ENCODE measurements around the gene TTC23. TPM values are rescaled to one million over a fixed set of nuclear protein-coding genes. Genes with fewer than 3 reads are reported as not detected.

Gene TTC23
- total RNA-seq, 2 experiments from 2014 or later: 0.19 to 0.81 TPM

GRCh38 chr15:99228120-99228770 lies 21.1 kb downstream of the TTC23 start:
- intact Hi-C loops (cut with DNase I, micrococcal nuclease): no loop called here
- no peaks in the 10 kb centered on the region for H3K4me1 Mint-ChIP-seq (ENCODE audit: low read depth)

GRCh38 chr15:99226802-99227201 lies 22.6 kb downstream of the TTC23 start:
- no peak overlapping the region for H3K27ac Mint-ChIP-seq

More at GRCh38 chr15:99228120-99228770, 21.1 kb downstream of the TTC23 start:
- ChIA-PET CTCF (no interaction called here), POLR2A (no interaction called here)
- no peaks in the 10 kb centered on the region for H3K27me3 Mint-ChIP-seq
- Histone ChIP-seq H3K27me3 (ENCODE audit: control insufficient read depth in 1 of 2, insufficient read depth in 2 of 2, low read length in 2 of 2) (no peaks in the 10 kb centered on the region), H3K4me1 (ENCODE audit: insufficient read depth, low read length) (no peaks in the 10 kb centered on the region), H3K36me3 (ENCODE audit: insufficient read depth, low read length) (no peaks in the 10 kb centered on the region), H3K9me3 (ENCODE audit: control insufficient read depth in 1 of 2, insufficient read depth in 1 of 2, low read length in 2 of 2) (no peaks in the 10 kb centered on the region), H3K27ac (ENCODE audit: low read depth in 1 of 2, low read length in 2 of 2) (no peak overlapping the region), H3K4me3 (ENCODE audit: low read length) (no peak overlapping the region)
- ATAC-seq (ENCODE audit: poor library complexity) (no peak), DNase-seq (no peak)
- no peak for TF ChIP-seq CTCF (IDR thresholded peaks at IDR 0.05)
- H3K27ac Mint-ChIP-seq: no peak overlapping the region
- H3K36me3 Mint-ChIP-seq (ENCODE audit: low read depth): no peaks in the 10 kb centered on the region
- H3K9me3 Mint-ChIP-seq: peaks cover 5% of the 10 kb centered on the region
- H3K4me3 Mint-ChIP-seq: no peak overlapping the region

GRCh38 chr15:99224372-99225214 lies 24.8 kb downstream of the TTC23 start:
- H3K4me3 Mint-ChIP-seq: no peak overlapping the region
- ChIA-PET CTCF (no interaction called here), POLR2A (no interaction called here)
- no peaks in the 10 kb centered on the region for H3K36me3 Mint-ChIP-seq (ENCODE audit: low read depth)
- H3K27ac ChIP-seq (ENCODE audit: low read depth in 1 of 2, low read length in 2 of 2): no peak overlapping the region
- no peak for DNase-seq
- no peaks in the 10 kb centered on the region for H3K4me1 Mint-ChIP-seq (ENCODE audit: low read depth)
- no peak for TF ChIP-seq CTCF (IDR thresholded peaks at IDR 0.05)
- H3K4me1 ChIP-seq (ENCODE audit: insufficient read depth, low read length): no peaks in the 10 kb centered on the region
- no peak for ATAC-seq (ENCODE audit: poor library complexity)
- no peaks in the 10 kb centered on the region for H3K36me3 ChIP-seq (ENCODE audit: insufficient read depth, low read length)
- intact Hi-C loops (cut with DNase I, micrococcal nuclease): no loop called here
- no peak overlapping the region for H3K4me3 ChIP-seq (ENCODE audit: low read length)
- H3K27me3 ChIP-seq (ENCODE audit: control insufficient read depth in 1 of 2, insufficient read depth in 2 of 2, low read length in 2 of 2): no peaks in the 10 kb centered on the region
- H3K27ac Mint-ChIP-seq: no peak overlapping the region
- H3K27me3 Mint-ChIP-seq: no peaks in the 10 kb centered on the region
- no peaks in the 10 kb centered on the region for H3K9me3 ChIP-seq (ENCODE audit: control insufficient read depth in 1 of 2, insufficient read depth in 1 of 2, low read length in 2 of 2)
- H3K9me3 Mint-ChIP-seq: no peaks in the 10 kb centered on the region

More at GRCh38 chr15:99226802-99227201, 22.6 kb downstream of the TTC23 start:
- no peak overlapping the region for H3K27ac ChIP-seq (ENCODE audit: low read depth in 1 of 2, low read length in 2 of 2)
- Mint-ChIP-seq H3K9me3 (no peaks in the 10 kb centered on the region), H3K4me1 (ENCODE audit: low read depth) (no peaks in the 10 kb centered on the region), H3K36me3 (ENCODE audit: low read depth) (no peaks in the 10 kb centered on the region), H3K27me3 (no peaks in the 10 kb centered on the region), H3K4me3 (no peak overlapping the region)
- H3K4me3 ChIP-seq (ENCODE audit: low read length): no peak overlapping the region
- no peaks in the 10 kb centered on the region for H3K9me3 ChIP-seq (ENCODE audit: control insufficient read depth in 1 of 2, insufficient read depth in 1 of 2, low read length in 2 of 2)
- ATAC-seq (ENCODE audit: poor library complexity) (no peak), DNase-seq (no peak)
- H3K4me1 ChIP-seq (ENCODE audit: insufficient read depth, low read length): no peaks in the 10 kb centered on the region
- no peaks in the 10 kb centered on the region for H3K36me3 ChIP-seq (ENCODE audit: insufficient read depth, low read length)
- intact Hi-C loops (cut with DNase I, micrococcal nuclease): no loop called here
- ChIA-PET POLR2A (no interaction called here), CTCF (no interaction called here)
- TF ChIP-seq CTCF (IDR thresholded peaks at IDR 0.05): no peak
- H3K27me3 ChIP-seq (ENCODE audit: control insufficient read depth in 1 of 2, insufficient read depth in 2 of 2, low read length in 2 of 2): no peaks in the 10 kb centered on the region
